GM12874 (cell line): ENCODE data around the gene RPUSD1.

Experiments used
- CTCF ChIP-seq: IDR thresholded peaks from 2 replicates; pipeline ENCODE4 v1.5.1; 2011; ENCODE audit warnings: low read depth, mild to moderate bottlenecking, control low read depth, low read length, moderate library complexity; ENCODE audit not compliant: insufficient read depth

Gene RPUSD1

GRCh38 chr16:740459-740763, 47.8 kb downstream of the RPUSD1 start:
- TF ChIP-seq CTCF = no peak

GRCh38 chr16:739560-740458, 48.4 kb downstream of the RPUSD1 start:
- no peak for TF ChIP-seq CTCF

GRCh38 chr16:736936-737481, 51.2 kb downstream of the RPUSD1 start:
- no peak for TF ChIP-seq CTCF

GRCh38 chr16:735982-736453, 52.2 kb downstream of the RPUSD1 start:
- no peak for TF ChIP-seq CTCF

GRCh38 chr16:734981-735881, 53.0 kb downstream of the RPUSD1 start:
- TF ChIP-seq CTCF = no peak
